ENCODE results near the gene RGS11.

RGS11 gene

DNA sequence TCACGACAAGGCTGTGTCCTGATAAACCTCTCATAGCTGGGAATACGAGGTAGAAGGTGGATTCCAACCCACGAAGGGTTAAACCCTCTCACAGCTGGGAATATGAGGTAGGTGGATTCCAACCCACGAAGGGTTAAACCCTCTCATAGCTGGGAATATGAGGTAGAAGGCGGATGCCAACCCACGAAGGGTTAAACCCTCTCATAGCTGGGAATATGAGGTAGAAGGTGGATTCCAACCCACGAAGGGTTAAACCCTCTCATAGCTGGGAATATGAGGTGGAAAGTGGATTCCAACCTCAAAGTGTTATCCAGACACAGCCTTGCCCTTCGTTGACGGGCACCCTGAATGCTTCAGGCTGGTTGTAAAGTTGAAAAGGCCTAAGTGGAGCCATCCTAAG, 45.8 kb upstream of the RGS11 start:
- TF ChIP-seq, protein P1, sequence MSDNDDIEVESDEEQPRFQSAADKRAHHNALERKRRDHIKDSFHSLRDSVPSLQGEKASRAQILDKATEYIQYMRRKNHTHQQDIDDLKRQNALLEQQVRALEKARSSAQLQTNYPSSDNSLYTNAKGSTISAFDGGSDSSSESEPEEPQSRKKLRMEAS (IDR thresholded peaks at IDR 0.05): no peak
- TF ChIP-seq, protein P2, sequence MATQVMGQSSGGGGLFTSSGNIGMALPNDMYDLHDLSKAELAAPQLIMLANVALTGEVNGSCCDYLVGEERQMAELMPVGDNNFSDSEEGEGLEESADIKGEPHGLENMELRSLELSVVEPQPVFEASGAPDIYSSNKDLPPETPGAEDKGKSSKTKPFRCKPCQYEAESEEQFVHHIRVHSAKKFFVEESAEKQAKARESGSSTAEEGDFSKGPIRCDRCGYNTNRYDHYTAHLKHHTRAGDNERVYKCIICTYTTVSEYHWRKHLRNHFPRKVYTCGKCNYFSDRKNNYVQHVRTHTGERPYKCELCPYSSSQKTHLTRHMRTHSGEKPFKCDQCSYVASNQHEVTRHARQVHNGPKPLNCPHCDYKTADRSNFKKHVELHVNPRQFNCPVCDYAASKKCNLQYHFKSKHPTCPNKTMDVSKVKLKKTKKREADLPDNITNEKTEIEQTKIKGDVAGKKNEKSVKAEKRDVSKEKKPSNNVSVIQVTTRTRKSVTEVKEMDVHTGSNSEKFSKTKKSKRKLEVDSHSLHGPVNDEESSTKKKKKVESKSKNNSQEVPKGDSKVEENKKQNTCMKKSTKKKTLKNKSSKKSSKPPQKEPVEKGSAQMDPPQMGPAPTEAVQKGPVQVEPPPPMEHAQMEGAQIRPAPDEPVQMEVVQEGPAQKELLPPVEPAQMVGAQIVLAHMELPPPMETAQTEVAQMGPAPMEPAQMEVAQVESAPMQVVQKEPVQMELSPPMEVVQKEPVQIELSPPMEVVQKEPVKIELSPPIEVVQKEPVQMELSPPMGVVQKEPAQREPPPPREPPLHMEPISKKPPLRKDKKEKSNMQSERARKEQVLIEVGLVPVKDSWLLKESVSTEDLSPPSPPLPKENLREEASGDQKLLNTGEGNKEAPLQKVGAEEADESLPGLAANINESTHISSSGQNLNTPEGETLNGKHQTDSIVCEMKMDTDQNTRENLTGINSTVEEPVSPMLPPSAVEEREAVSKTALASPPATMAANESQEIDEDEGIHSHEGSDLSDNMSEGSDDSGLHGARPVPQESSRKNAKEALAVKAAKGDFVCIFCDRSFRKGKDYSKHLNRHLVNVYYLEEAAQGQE (IDR thresholded peaks at IDR 0.05; ENCODE audit: low read depth): no peak
- TF ChIP-seq ZBTB7A (IDR thresholded peaks at IDR 0.05; ENCODE audit: low read depth): no peak
- TF ChIP-seq TEAD4 (IDR thresholded peaks at IDR 0.05): no peak
- no peak for TF ChIP-seq YY1 (IDR thresholded peaks at IDR 0.05; ENCODE audit: low read depth)
- TF ChIP-seq TCF12 (IDR thresholded peaks at IDR 0.05; ENCODE audit: low read depth): no peak
- TF ChIP-seq FOXM1 (IDR thresholded peaks at IDR 0.05; ENCODE audit: borderline replicate concordance, low read depth): no peak

DNA sequence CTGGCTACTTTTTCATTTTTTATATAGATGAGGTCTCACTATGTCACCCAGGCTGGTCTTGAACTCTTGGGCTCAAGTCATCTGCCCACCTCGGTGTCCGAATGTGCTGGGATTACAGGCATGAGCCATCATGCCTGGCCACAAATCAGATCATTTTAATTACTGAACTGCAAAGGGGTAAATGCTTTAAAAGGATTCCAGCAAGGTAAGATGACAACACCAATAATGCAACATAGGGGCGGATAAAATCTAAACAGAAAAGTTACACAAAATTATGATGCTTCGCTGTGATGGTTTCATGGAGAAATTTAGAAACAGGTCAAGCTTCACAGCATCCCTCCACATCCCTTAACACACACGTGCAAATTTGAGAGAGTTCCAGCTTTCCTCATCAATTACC, 44.5 kb upstream of the RGS11 start:
- TF ChIP-seq RAD21 (IDR thresholded peaks at IDR 0.05; ENCODE audit: low read depth) (no peak), YY1 (IDR thresholded peaks at IDR 0.05; ENCODE audit: low read depth) (no peak), TCF12 (IDR thresholded peaks at IDR 0.05; ENCODE audit: low read depth) (no peak), EP300 (IDR thresholded peaks at IDR 0.05; ENCODE audit: borderline replicate concordance) (no peak), USF1 (IDR thresholded peaks at IDR 0.05) (no peak), FOXM1 (IDR thresholded peaks at IDR 0.05; ENCODE audit: borderline replicate concordance, low read depth) (no peak), CREB1 (IDR thresholded peaks at IDR 0.05; ENCODE audit: low read depth) (no peak), EGR1 (IDR thresholded peaks at IDR 0.05) (no peak), ZBTB7A (IDR thresholded peaks at IDR 0.05; ENCODE audit: low read depth) (no peak), NFIC (IDR thresholded peaks at IDR 0.05) (no peak), TEAD4 (IDR thresholded peaks at IDR 0.05) (no peak), CEBPB (IDR thresholded peaks at IDR 0.05) (no peak), TAF1 (IDR thresholded peaks at IDR 0.05; ENCODE audit: low read depth) (no peak)
- TF ChIP-seq, protein P1 (IDR thresholded peaks at IDR 0.05): no peak

DNA sequence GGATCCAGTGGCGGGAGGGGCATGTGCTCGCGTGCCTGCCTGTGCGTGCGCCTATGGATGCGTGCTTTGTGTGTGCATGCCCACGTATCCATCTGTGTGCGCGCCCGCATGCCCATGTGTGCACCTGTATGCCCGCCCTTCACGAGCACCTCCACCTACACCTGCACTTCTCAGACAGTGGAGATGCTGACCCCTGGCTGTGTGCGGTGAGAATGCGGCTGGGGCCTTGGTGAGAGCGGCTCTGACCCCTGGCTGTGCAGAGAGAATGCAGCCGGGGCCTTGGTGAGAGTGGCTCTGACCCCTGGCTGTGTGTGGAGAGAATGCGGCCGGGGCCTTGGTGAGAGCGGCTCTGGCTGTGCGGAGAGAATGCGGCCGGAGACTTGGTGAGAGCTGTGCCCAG, 42.9 kb upstream of the RGS11 start:
- peak; percentile 32; the same call in 1 of the 2 replicates for TF ChIP-seq RAD21 (IDR thresholded peaks at IDR 0.05; ENCODE audit: low read depth)
- no peak for TF ChIP-seq TEAD4 (IDR thresholded peaks at IDR 0.05)

DNA sequence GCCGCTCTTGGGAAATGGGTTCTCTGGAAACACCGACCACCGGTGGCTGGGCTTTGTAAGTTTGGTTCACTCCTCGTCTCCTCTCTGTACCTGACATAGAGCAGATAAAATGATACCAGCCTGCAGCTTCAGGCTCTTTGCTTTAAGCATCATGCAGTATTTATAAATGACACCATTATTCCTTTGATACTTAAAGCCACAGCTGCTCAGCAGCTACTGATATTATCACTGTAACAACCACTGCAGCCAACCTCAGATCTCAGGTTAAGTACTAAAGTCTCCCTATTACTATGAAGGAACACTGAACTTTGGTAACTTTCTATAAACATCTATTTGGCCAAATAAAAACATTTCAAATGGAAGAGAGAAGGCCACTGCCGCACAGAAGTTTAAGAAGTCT, 41.8 kb upstream of the RGS11 start:
- TF ChIP-seq, protein P2 (IDR thresholded peaks at IDR 0.05; ENCODE audit: low read depth): no peak
- no peak for TF ChIP-seq NFIC (IDR thresholded peaks at IDR 0.05)
- TF ChIP-seq USF1 (IDR thresholded peaks at IDR 0.05): no peak
- TF ChIP-seq TCF12 (IDR thresholded peaks at IDR 0.05; ENCODE audit: low read depth): no peak
- TF ChIP-seq CEBPB (IDR thresholded peaks at IDR 0.05): no peak
- no peak for TF ChIP-seq TAF1 (IDR thresholded peaks at IDR 0.05; ENCODE audit: low read depth)
- TF ChIP-seq YY1 (IDR thresholded peaks at IDR 0.05; ENCODE audit: low read depth): no peak
- TF ChIP-seq FOXM1 (IDR thresholded peaks at IDR 0.05; ENCODE audit: borderline replicate concordance, low read depth): no peak
- no peak for TF ChIP-seq EGR1 (IDR thresholded peaks at IDR 0.05)

DNA sequence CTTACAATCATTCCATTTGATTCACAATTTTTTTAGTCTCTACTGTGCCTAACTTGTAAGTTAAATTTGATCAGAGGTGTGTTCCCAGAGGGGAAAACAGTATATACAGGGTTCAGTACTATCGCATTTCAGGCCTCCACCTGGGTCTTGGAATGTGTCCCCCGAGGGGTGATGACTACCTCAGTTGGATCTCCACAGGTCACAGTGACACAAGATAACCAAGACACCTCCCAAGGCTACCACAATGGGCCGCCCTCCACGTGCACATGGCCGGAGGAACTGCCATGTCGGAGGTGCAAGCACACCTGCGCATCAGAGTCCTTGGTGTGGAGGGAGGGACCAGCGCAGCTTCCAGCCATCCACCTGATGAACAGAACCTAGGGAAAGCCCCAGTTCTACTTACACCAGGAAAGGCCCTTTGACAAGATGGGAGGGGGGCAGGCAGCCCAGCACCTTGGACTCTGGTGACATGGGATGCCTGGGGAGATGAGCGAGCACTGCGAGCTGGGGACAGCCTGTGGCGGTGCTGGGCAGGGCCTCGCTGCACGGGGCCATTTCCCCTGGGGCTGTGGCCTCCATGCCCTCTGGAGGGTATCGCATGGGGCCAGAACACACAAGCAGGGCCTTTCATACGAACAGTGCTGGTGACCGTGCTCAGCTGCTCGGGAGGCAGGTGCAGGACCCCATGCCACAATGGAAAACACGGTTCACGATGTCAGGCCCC, 41.2 kb upstream of the RGS11 start:
- TF ChIP-seq, protein P1 (IDR thresholded peaks at IDR 0.05): no peak

GRCh38 chr16:314795-315299, 39.1 kb upstream of the RGS11 start:
- TF ChIP-seq RAD21 (IDR thresholded peaks at IDR 0.05; ENCODE audit: low read depth) (no peak), YY1 (IDR thresholded peaks at IDR 0.05; ENCODE audit: low read depth) (no peak), ZBTB7A (IDR thresholded peaks at IDR 0.05; ENCODE audit: low read depth) (no peak), FOXM1 (IDR thresholded peaks at IDR 0.05; ENCODE audit: borderline replicate concordance, low read depth) (no peak), TEAD4 (IDR thresholded peaks at IDR 0.05) (no peak), TAF1 (IDR thresholded peaks at IDR 0.05; ENCODE audit: low read depth) (no peak), CEBPB (IDR thresholded peaks at IDR 0.05) (no peak), EP300 (IDR thresholded peaks at IDR 0.05; ENCODE audit: borderline replicate concordance) (no peak), NFIC (IDR thresholded peaks at IDR 0.05) (no peak), USF1 (IDR thresholded peaks at IDR 0.05) (no peak), EGR1 (IDR thresholded peaks at IDR 0.05) (no peak), CREB1 (IDR thresholded peaks at IDR 0.05; ENCODE audit: low read depth) (no peak)
- TF ChIP-seq, protein P1 (IDR thresholded peaks at IDR 0.05): no peak
